H1 (cell line): ENCODE results near the gene NDUFB5. TPM values are rescaled to one million over a fixed set of nuclear protein-coding genes. Genes with fewer than 3 reads are reported as not detected.

Source experiments
- CTCF ChIA-PET: fragments of 300-600 bp; sonication (Branson Sonifier 250); formaldehyde crosslinking; loops from one replicate; lab custom pipeline; 2021; ENCODE audit not compliant: partially characterized antibody; lab: Charles Lee
- POLR2A ChIA-PET: fragments of 300-600 bp; sonication (Branson Sonifier 250); formaldehyde crosslinking; loops from one replicate; lab custom pipeline; 2021; ENCODE audit warnings: inconsistent platforms; ENCODE audit not compliant: partially characterized antibody; lab: Charles Lee
- DNase-seq, 2 experiments: peaks; one replicate each; pipeline versions ENCODE4 v3.0.0 to v3.0.0-alpha.2; 2010 to 2022; ENCODE audit warnings: low spot score in 2 of 2, low read depth in 1 of 2, mixed read lengths in 1 of 2
- FAIRE-seq: peaks from 2 replicates; lab custom pipeline; 2011; peaks lifted over from hg19 to GRCh38; lab: Jason Lieb, UNC
- H2AFZ ChIP-seq: 2 replicates; pipeline ENCODE4 v1.8.1; 2012; ENCODE audit warnings: low read length, inconsistent platforms
- H2AK5ac ChIP-seq: 2 replicates; pipeline ENCODE4 v1.6.1; 2013; ENCODE audit warnings: low read depth, low read length
- H2BK120ac ChIP-seq: replicated peaks from 2 replicates; pipeline ENCODE3; 2013; ENCODE audit warnings: low read depth, low read length, inconsistent platforms
- H2BK12ac ChIP-seq: 2 replicates; pipeline ENCODE4 v1.6.1; 2013; ENCODE audit warnings: low read depth, low read length
- H2BK15ac ChIP-seq: 2 replicates; pipeline ENCODE4 v1.6.1; 2013; ENCODE audit warnings: low read length
- H2BK20ac ChIP-seq: 2 replicates; pipeline ENCODE4 v1.6.1; 2013; ENCODE audit warnings: low read length
- H2BK5ac ChIP-seq: 2 replicates; pipeline ENCODE4 v1.6.1; 2013; ENCODE audit warnings: low read depth, low read length
- H3K14ac ChIP-seq: 2 replicates; pipeline ENCODE4 v1.6.1; 2013; ENCODE audit warnings: inconsistent platforms; ENCODE audit not compliant: insufficient read length
- H3K18ac ChIP-seq: 2 replicates; pipeline ENCODE4 v1.6.1; 2013; ENCODE audit warnings: low read length; ENCODE audit errors: extremely low read depth
- H3K23ac ChIP-seq: 2 replicates; pipeline ENCODE4 v1.6.1; 2013; ENCODE audit warnings: inconsistent platforms; ENCODE audit not compliant: insufficient read length
- H3K23me2 ChIP-seq: 2 replicates; pipeline ENCODE4 v1.6.1; 2013; ENCODE audit warnings: low read depth, low read length
- H3K27ac ChIP-seq: 2 replicates; pipeline ENCODE4 v1.6.1; 2011; ENCODE audit warnings: low read depth, low read length, inconsistent platforms
- H3K27me3 ChIP-seq, 4 experiments: replicated peaks in 1 of 4; 1 replicate in 1 of 4; 2 replicates in 3 of 4; pipeline versions ENCODE4 v1.6.1 to v1.8.1; 2011 to 2013; ENCODE audit warnings: low read length in 3 of 4, mild to moderate bottlenecking in 3 of 4, inconsistent platforms in 2 of 4, mixed read lengths in 2 of 4, moderate library complexity in 1 of 4; ENCODE audit not compliant: control insufficient read depth in 3 of 4, insufficient read depth in 3 of 4; ENCODE audit errors: extremely low read depth in 1 of 4
- H3K36me3 ChIP-seq, 4 experiments: 2 replicates each; pipeline versions ENCODE4 v1.6.1 to v1.8.1; 2011 to 2013; ENCODE audit warnings: mild to moderate bottlenecking in 4 of 4, low read length in 3 of 4, moderate library complexity in 2 of 4, control low read depth in 1 of 4, inconsistent platforms in 1 of 4; ENCODE audit not compliant: insufficient read depth in 4 of 4, control insufficient read depth in 2 of 4
- H3K4ac ChIP-seq: replicated peaks from 2 replicates; pipeline ENCODE3; 2013; ENCODE audit warnings: low read length, low read depth, mixed read lengths, inconsistent platforms; ENCODE audit not compliant: insufficient read length
- H3K4me1 ChIP-seq, 4 experiments: replicated peaks in 1 of 4; 1 replicate in 1 of 4; 2 replicates in 3 of 4; pipeline versions ENCODE4 v1.6.1 to v1.8.1; 2011 to 2013; ENCODE audit warnings: low read length in 3 of 4, inconsistent platforms in 2 of 4, mixed read lengths in 1 of 4; ENCODE audit not compliant: insufficient read depth in 4 of 4, control insufficient read depth in 3 of 4
- H3K4me2 ChIP-seq, 2 experiments: 2 replicates each; pipeline versions ENCODE4 v1.6.1 to v1.8.1; 2011 to 2013; ENCODE audit warnings: low read depth in 2 of 2, low read length in 2 of 2, control low read depth in 1 of 2, inconsistent platforms in 1 of 2, mild to moderate bottlenecking in 1 of 2; ENCODE audit not compliant: insufficient read depth in 1 of 2
- H3K4me3 ChIP-seq, 4 experiments: fragments of 200-600, 300-600 bp in 1 of 4; sonication (generic), shearing (Covaris generic), sonication (Bioruptor Twin) in 1 of 4; 2 replicates each; pipeline versions ENCODE4 v1.5.1 to v1.8.1; 2011 to 2016; ENCODE audit warnings: low read length in 4 of 4, low read depth in 3 of 4, control low read depth in 2 of 4, inconsistent platforms in 2 of 4, mild to moderate bottlenecking in 2 of 4, mixed read lengths in 1 of 4, moderate library complexity in 1 of 4; ENCODE audit not compliant: insufficient read depth in 2 of 4; ENCODE audit errors: extremely low read depth in 1 of 4
- H3K56ac ChIP-seq: replicated peaks from 2 replicates; pipeline ENCODE3; 2013; ENCODE audit warnings: low read depth, mild to moderate bottlenecking, mixed read lengths, low read length, inconsistent platforms; ENCODE audit not compliant: insufficient read length
- H3K79me1 ChIP-seq: 2 replicates; pipeline ENCODE4 v1.6.1; 2013; ENCODE audit warnings: low read depth, low read length, control low read depth
- H3K79me2 ChIP-seq, 2 experiments: 2 replicates each; pipeline versions ENCODE4 v1.6.1 to v1.8.1; 2012 to 2013; ENCODE audit warnings: low read length in 2 of 2, mild to moderate bottlenecking in 2 of 2, inconsistent platforms in 1 of 2; ENCODE audit not compliant: insufficient read depth in 2 of 2, control insufficient read depth in 1 of 2
- H3K9ac ChIP-seq, 4 experiments: replicated peaks in 1 of 4; 1 replicate in 1 of 4; 2 replicates in 3 of 4; pipeline versions ENCODE4 v1.6.1 to v1.8.1; 2011 to 2013; ENCODE audit warnings: low read depth in 3 of 4, low read length in 3 of 4, control low read depth in 2 of 4, mild to moderate bottlenecking in 2 of 4, moderate library complexity in 2 of 4, inconsistent platforms in 1 of 4; ENCODE audit errors: extremely low read depth in 1 of 4
- H3K9me3 ChIP-seq, 2 experiments: 2 replicates each; pipeline versions ENCODE4 v1.6.1 to v1.8.1; 2012 to 2013; ENCODE audit warnings: mild to moderate bottlenecking in 2 of 2, moderate library complexity in 2 of 2, control low read depth in 1 of 2, inconsistent platforms in 1 of 2, low read depth in 1 of 2, low read length in 1 of 2, mixed read lengths in 1 of 2; ENCODE audit not compliant: insufficient read depth in 2 of 2
- H4K20me1 ChIP-seq, 2 experiments: replicated peaks in 1 of 2; 2 replicates each; pipeline versions ENCODE3 to v1.8.1; 2011 to 2013; ENCODE audit warnings: inconsistent platforms in 2 of 2, low read length in 2 of 2, mild to moderate bottlenecking in 1 of 2; ENCODE audit not compliant: insufficient read depth in 2 of 2, control insufficient read depth in 1 of 2
- H4K5ac ChIP-seq: 2 replicates; pipeline ENCODE4 v1.6.1; 2013; ENCODE audit warnings: low read length, low read depth, mixed read lengths, inconsistent platforms; ENCODE audit not compliant: insufficient read length
- H4K8ac ChIP-seq: 2 replicates; pipeline ENCODE4 v1.8.0; 2013; ENCODE audit warnings: mild to moderate bottlenecking, moderate library complexity, low read length, inconsistent platforms; ENCODE audit not compliant: insufficient read depth; ENCODE audit errors: extremely low read depth
- H4K91ac ChIP-seq: replicated peaks from 2 replicates; pipeline ENCODE3; 2013; ENCODE audit warnings: low read length, mixed read lengths, inconsistent platforms; ENCODE audit not compliant: insufficient read length
- BACH1 ChIP-seq: IDR thresholded peaks from 2 replicates; pipeline ENCODE4 v1.6.1; 2012; ENCODE audit warnings: low read length, improper control_type of control experiment
- SAP30 ChIP-seq: fragments of 300-600 bp; sonication (generic); IDR thresholded peaks from 2 replicates; pipeline ENCODE4 v1.7.1; 2012; ENCODE audit warnings: low read length, moderate library complexity, mild to moderate bottlenecking, inconsistent platforms; ENCODE audit not compliant: insufficient read depth, insufficient replicate concordance
- SIX5 ChIP-seq: IDR thresholded peaks from 2 replicates; pipeline ENCODE4 v1.6.1; 2011; ENCODE audit warnings: mild to moderate bottlenecking, low read depth, low read length
- SRF ChIP-seq: IDR thresholded peaks from 2 replicates; pipeline ENCODE4 v1.6.1; 2011; ENCODE audit warnings: mild to moderate bottlenecking, low read depth, low read length, moderate library complexity
- WGBS, 2 experiments: shearing (Covaris generic) in 1 of 2; methylation state at CpG; one replicate each; pipeline versions ENCODE4 v1.1.6 to v1.1.7; 2013 to 2015; ENCODE audit warnings: low lambda C conversion rate in 2 of 2, mixed read lengths in 2 of 2, inconsistent platforms in 1 of 2, low coverage in 1 of 2, missing lambda C conversion rate in 1 of 2; ENCODE audit not compliant: insufficient replicate concordance in 2 of 2, insufficient coverage in 1 of 2, insufficient read length in 1 of 2; ENCODE audit errors: extremely low coverage in 1 of 2, missing lambda C conversion rate in 1 of 2; 5-methylcytosine and 5-hydroxymethylcytosine counted together
- polyA plus RNA-seq, 7 experiments: library from polyadenylated mRNA; depleted of rRNA in 3 of 7; stranded (reverse) in 5 of 7; unstranded in 2 of 7; fragments of >200 nt in 5 of 7; fragments of 200-250 nt in 2 of 7; gene quantifications; 1 replicate in 5 of 7; 2 replicates in 1 of 7; 4 replicates in 1 of 7; pipeline versions ENCODE4 v1.2.1 to v1.2.3, GENCODE V29; 2011 to 2013; ENCODE audit warnings: missing spikeins in 2 of 7, mixed read lengths in 2 of 7
- total RNA-seq: library from RNA; stranded (reverse); fragmentation: NEBNext Ultra II Directional; extraction: Animal tissue kit (Norgen Biotek cat#: 25700); gene quantifications from 2 replicates; pipeline ENCODE4 v1.2.1, GENCODE V29; 2021

Gene NDUFB5
- total and polyA plus RNA-seq, 2 of the 8 experiments (the other 6 are each of a cell fraction or from before 2014, with no cell fraction given), result 46.1 to 85.8 TPM

DNA sequence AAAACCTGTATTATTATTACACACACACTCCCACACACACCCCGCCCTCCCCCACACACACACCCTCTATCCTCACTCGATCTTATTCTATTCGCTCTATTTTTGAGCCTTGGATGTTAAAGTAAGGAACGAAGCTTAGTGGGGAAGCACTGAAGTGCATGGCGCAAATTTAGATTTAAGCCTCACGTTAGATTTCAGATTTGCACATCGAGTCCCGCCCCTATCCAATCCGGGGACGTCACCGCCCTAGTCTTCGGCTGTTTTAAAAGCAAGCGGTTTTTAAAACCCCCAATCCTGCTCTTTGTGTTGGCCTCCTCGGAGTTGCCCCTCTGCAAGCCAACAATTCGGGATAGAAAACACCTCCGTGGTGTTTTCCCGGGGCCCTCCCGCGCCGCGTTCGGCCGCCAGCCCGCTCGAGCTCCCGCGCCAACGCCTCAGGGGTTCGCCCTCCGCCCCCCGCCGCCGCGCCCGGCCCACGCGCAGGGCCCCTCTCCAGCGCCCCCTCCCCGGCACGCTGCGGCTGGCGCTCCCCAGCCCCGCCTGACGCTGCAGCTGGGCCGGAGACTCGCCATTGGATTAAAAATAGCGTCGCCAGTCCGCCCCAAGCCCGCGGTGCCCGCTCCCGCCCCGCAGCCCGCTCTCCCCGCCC, 48.0 kb downstream of the NDUFB5 start, which contains the start of gene USP13:
Gene USP13, plus strand, starts transcription at position 594 of the 649 bp plus-strand sequence. CDS start 186 bp downstream, outside the sequence.
- H3K56ac ChIP-seq, result peak within 1 kb of the TSS; percentile 69
- H4K91ac ChIP-seq, result peak within 1 kb of the TSS; percentile 71
- peak within 1 kb of the TSS; percentile 86; the same call in 1 of the 2 replicates for H2AFZ ChIP-seq
- H2BK20ac ChIP-seq, result no peak within 1 kb of the TSS
- WGBS, 2 experiments, result 2 to 100% methylated on average over 2 to 29 of the region's 56 CpGs
- ChIA-PET POLR2A (interaction anchor here (0.7 to 2.7 kb wide), 15 partner anchors 9 to 329 kb away, joined by 3 to 11 read pairs (median 4); partner anchors contain the start of genes MRPL47, NDUFB5 and ZNF639), CTCF (interaction anchor here (0.7 to 1.5 kb wide), 3 partner anchors 10 to 57 kb away, joined by 3 to 7 read pairs (median 3); no protein-coding TSS in a partner anchor)
- H3K18ac ChIP-seq, result peak within 1 kb of the TSS; percentile 96
- peak in 1 of 2 experiments; percentile 86 for DNase-seq
- H2BK5ac ChIP-seq, result peak within 1 kb of the TSS; percentile 52; the same call in 1 of the 2 replicates
- H3K36me3 ChIP-seq, result no peaks in the 10 kb centered on the region
- peak within 1 kb of the TSS; percentile 62 to 97 (median 84) for H3K4me3 ChIP-seq
- no peak within 1 kb of the TSS for H3K14ac ChIP-seq
- H3K4ac ChIP-seq, result peak within 1 kb of the TSS; percentile 91
- H3K79me2 ChIP-seq, result peaks cover 5 to 35% of the 10 kb centered on the region in 2 experiments; a peak in 3 of 4 replicates
- no peaks in the 10 kb centered on the region for H3K27me3 ChIP-seq
- H3K79me1 ChIP-seq, result peaks cover 6% of the 10 kb centered on the region
- no peak for FAIRE-seq
- no peak within 1 kb of the TSS for H2BK120ac ChIP-seq
- H2BK12ac ChIP-seq, result peak within 1 kb of the TSS; percentile 55
- peak within 1 kb of the TSS; percentile 81 for H3K27ac ChIP-seq
- peak within 1 kb of the TSS; percentile 76 to 95 for H3K4me2 ChIP-seq
- peak within 1 kb of the TSS; percentile 81; the same call in 1 of the 2 replicates for H2BK15ac ChIP-seq
- H3K9ac ChIP-seq, result peak within 1 kb of the TSS; percentile 72 to 97 (median 96)
- peaks cover 0 to 5% of the 10 kb centered on the region in 2 experiments for H4K20me1 ChIP-seq
- no peak within 1 kb of the TSS for H2AK5ac ChIP-seq
- H3K9me3 ChIP-seq, result no peaks in the 10 kb centered on the region
- H3K4me1 ChIP-seq, result peaks cover 3 to 8% (median 4%) of the 10 kb centered on the region in 4 experiments; a peak in 6 of 7 replicates
- H3K23ac ChIP-seq, result no peak within 1 kb of the TSS
- peak within 1 kb of the TSS; percentile 95 for H4K8ac ChIP-seq
- H3K23me2 ChIP-seq, result peaks cover 5% of the 10 kb centered on the region; the same call in 1 of the 2 replicates
- peak within 1 kb of the TSS; percentile 94 for H4K5ac ChIP-seq
- TF ChIP-seq BACH1 (0 out of 2 replicates have a peak, but pooled peaks have one; percentile 32), SIX5 (no peak), SRF (no peak), SAP30 (no peak)
